GM08714 (cell line): Measurements from ENCODE around the gene A3GALT2.
"Not testable (repeated sequence)": the region's sequence is repeated elsewhere in the genome, so short reads cannot be mapped to it uniquely, and the experiment has no call there.

ENCODE experiments used
- H3K4me3 ChIP-seq: fragments of 200-500 bp; sonication (Bioruptor generic); 2 replicates; pipeline ENCODE4 v1.5.1; 2014; ENCODE audit warnings: mild to moderate bottlenecking, low read length, inconsistent platforms
- ZNF274 ChIP-seq: IDR thresholded peaks from 2 replicates; pipeline ENCODE4 v1.6.1; 2012; ENCODE audit warnings: mild to moderate bottlenecking, low read depth, low read length

The A3GALT2 gene

GRCh38 chr1:33319186-33319948, 1.5 kb downstream of the A3GALT2 start:
- TF ChIP-seq ZNF274, result no peak
- H3K4me3 ChIP-seq, result no peak overlapping the region

GRCh38 chr1:33317946-33318345, 3.0 kb downstream of the A3GALT2 start:
- TF ChIP-seq ZNF274, result no peak
- H3K4me3 ChIP-seq, result no peak overlapping the region

GRCh38 chr1:33317354-33317753, 3.5 kb downstream of the A3GALT2 start:
- H3K4me3 ChIP-seq, result no peak overlapping the region
- TF ChIP-seq ZNF274, result no peak

- TF ChIP-seq ZNF274, result no peak
- no peak overlapping the region for H3K4me3 ChIP-seq
Observed at GRCh38 chr1:33316601-33317000, 4.3 kb downstream of the A3GALT2 start.

GRCh38 chr1:33314416-33314815, 6.5 kb downstream of the A3GALT2 start:
- H3K4me3 ChIP-seq, result no peak overlapping the region
- TF ChIP-seq ZNF274, result no peak

GRCh38 chr1:33312413-33312749, 8.5 kb downstream of the A3GALT2 start:
- no peak for TF ChIP-seq ZNF274

DNA sequence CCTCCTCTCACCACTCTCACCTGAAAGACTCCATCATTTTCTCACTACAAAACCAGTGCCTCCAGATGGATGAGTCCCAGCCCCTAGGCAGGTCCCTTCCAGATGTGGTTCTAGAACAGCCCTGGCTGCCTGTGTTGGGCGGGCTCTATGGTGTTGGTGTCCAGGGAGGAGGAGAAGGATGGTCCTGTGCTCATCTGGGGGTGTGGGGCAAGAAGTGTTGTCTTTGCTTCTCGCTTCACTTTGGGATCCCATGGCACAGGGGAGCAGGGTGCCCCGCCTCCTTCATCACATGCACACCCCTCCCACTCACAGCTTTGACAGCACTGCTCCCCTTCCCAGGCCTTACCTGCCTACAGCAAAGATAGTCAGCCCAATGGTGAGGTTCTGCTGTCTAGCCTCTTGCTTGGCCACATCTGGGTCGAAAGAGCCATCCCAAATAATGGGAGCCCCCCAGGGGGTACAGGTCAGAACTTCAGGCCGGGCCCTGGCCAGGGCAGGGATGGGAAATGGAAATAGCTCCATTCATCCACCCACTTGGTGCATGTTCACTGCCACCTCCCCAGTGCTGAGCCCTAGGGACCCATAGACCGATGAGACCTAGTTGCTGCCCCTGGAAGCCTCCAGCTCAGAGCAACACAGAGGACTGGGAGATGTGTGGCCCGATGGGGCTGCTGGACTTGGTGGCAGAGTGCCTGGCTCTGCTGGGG, 9.0 kb downstream of the A3GALT2 start:
- TF ChIP-seq ZNF274, result no peak
- no peak overlapping the region for H3K4me3 ChIP-seq

More at GRCh38 chr1:33312413-33312749, 8.5 kb downstream of the A3GALT2 start:
- H3K4me3 ChIP-seq, result no peak overlapping the region

DNA sequence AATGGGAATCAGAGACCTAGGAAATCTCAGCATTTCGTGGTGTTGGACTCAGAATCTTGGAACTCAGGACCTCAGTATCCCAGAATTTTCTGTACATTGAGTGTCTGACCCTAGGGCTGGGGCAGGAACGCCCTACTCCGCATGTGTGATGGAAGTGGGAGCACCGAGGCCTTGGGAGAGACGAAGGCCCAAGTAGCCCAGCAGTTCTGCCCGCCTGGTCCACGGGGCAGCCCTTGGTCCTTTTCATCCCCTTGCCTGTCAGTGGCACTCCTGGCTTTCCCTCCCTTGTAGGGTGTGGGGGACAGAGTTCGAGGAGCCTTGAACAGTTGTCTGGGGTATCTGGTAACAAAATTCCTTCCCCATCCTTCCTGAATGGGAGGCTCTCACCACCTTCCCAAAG, 10.2 kb downstream of the A3GALT2 start:
- no peak for TF ChIP-seq ZNF274
- no peak overlapping the region for H3K4me3 ChIP-seq

- not testable (repeated sequence) for H3K4me3 ChIP-seq
Observed at GRCh38 chr1:33309351-33309750, 11.5 kb downstream of the A3GALT2 start.

DNA sequence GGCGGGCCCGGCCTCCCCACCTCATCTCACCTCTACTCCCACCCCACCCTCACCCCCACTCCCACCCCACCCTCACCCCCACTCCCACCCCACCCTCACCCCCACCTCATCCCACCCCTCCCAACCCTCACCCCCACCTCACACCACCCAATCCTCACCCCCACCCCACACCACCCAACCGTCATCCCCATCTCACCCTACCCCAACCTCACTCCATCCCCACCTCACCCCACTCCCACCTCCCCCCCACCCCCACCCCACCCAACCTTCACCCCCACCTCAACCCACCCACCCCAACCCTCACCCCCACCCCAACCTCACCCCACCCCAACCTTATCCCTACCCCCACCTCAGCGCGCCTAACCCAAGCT, 13.4 kb downstream of the A3GALT2 start:
- no peak for TF ChIP-seq ZNF274
- no peak overlapping the region for H3K4me3 ChIP-seq

DNA sequence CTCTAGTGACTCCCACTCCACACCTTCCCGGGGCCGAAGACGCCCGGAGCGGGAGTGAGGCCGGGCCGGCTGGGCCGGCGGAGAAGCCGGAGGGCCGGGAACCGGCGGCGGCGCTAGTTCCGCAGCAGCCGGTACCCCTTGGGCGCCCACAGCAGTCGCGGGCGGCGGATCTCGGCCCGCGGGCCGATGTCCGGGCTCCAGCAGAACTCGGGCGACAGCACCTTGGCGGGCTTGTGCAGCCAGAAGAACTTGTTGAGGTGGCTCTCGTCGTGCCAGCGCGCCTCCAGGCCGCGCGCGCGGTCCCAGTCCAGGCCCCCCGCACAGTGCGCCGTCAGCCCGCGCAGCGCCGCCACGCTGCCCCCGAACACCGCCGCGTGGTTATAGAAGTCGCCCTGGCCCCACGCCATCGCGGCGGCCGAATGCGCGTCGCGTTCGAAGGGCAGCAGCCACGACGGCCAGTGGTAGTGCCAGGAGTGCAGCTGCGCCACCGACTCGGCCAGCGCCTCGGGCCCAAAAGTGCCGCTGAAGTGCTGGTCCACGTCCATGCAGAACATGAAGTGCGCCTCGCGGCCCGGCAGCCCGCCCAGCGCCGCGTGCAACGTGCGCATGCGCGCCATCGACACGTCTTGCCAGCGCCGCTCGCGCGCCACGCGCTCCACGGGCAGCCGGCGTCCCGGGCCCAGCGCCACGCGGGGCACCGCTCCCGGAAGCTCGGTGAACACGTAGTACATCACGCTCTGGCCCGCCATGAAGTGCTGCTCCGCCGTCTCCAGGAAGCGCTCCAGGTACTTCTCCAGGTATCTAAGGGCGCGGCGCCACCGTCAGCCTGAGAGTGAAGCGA, 14.0 kb downstream of the A3GALT2 start:
- TF ChIP-seq ZNF274, result no peak
- no peak overlapping the region for H3K4me3 ChIP-seq

GRCh38 chr1:33305816-33306652, 14.9 kb downstream of the A3GALT2 start:
- H3K4me3 ChIP-seq, result no peak overlapping the region

DNA sequence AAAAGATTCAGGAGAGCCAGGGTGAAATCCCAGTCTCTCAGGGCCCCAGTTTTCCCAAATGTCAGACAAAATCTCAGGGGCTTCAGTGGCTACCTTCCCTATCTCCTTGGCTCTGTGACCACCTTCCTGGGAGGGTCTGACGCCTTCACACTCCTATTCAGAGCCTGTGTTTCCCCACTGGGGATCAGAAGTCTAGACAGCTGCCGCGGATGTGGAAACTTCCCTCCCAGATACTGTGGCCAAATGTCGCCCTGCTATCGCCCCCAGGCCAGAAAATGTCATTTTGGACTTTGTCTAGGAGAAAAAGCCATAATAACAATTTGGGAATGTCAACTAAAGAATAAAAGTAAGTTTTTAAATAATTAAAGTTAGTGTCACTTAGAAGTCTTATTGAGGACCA, 15.9 kb downstream of the A3GALT2 start:
- H3K4me3 ChIP-seq, result no peak overlapping the region
- TF ChIP-seq ZNF274, result no peak

More at GRCh38 chr1:33305816-33306652, 14.9 kb downstream of the A3GALT2 start:
- TF ChIP-seq ZNF274, result no peak

DNA sequence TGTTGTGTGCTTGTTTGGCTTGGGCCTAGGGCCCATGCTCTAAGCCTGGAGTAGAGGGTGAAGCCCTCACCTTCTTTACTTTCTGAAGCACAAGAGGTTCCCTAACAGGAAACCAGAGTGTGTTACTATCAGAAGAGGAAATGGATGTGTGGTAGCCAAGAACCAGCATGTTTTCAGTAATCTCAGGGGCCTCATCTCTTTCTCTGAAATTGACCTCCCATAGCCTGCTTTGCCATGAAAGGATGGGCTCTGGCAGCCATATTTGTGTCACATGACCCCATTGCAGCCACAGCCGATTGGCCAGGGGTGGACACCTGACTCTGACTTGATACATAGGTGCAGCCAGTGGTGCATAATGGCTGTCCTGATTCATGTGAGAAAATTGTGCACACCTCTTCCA, 18.6 kb downstream of the A3GALT2 start:
- TF ChIP-seq ZNF274, result no peak
- H3K4me3 ChIP-seq, result no peak overlapping the region
